K562 (cell line): Measurements from ENCODE around the gene NPDC1. TPM values are rescaled to one million over a fixed set of nuclear protein-coding genes. Genes with fewer than 3 reads are reported as not detected.

Experiments
- ATAC-seq: fragments of 200-7000 bp; cut with Tn5 transposase; 3 replicates; pipeline ENCODE4 v1.9.1; 2020; ENCODE audit warnings: moderate library complexity
- BruUV-seq: library from RNA; stranded (reverse); fragments of 400-500 nt; replicated peaks from 2 replicates; lab custom pipeline; 2021; lab: Mats Ljungman, UMichigan
- CTCF ChIA-PET: fragments of 300-600 bp; formaldehyde crosslinking; extraction: SDS; loops from one replicate; lab custom pipeline; 2021; ENCODE audit warnings: low intra/inter-chr PET ratio; lab: Yijun Ruan, JAX
- POLR2A ChIA-PET: fragments of 300-600, 350-650 bp; sonication (Branson Sonifier 250); formaldehyde crosslinking; extraction: SDS; loops from one replicate; lab custom pipeline; 2021; ENCODE audit warnings: antibody characterized with exemption, inconsistent platforms; lab: Yijun Ruan, JAX
- DNase-seq, 4 experiments: peaks; one replicate each; pipeline versions ENCODE4 v3.0.0 to v3.0.0-alpha.2; 2011 to 2018; ENCODE audit warnings: low spot score in 3 of 4, mixed read lengths in 3 of 4; ENCODE audit errors: extremely low read depth in 1 of 4
- FAIRE-seq: peaks from 2 replicates; lab custom pipeline; 2011; peaks lifted over from hg19 to GRCh38; lab: Jason Lieb, UNC
- H2AFZ ChIP-seq: 2 replicates; pipeline ENCODE4 v1.6.0; 2011; ENCODE audit warnings: low read depth, low read length, control low read depth, inconsistent platforms
- H3K27ac ChIP-seq: fragments of 200-600 bp; 3 replicates; pipeline ENCODE4 v1.8.0; 2011; ENCODE audit warnings: low read depth, mild to moderate bottlenecking, control low read depth, inconsistent platforms, low read length, moderate library complexity, mixed read lengths; ENCODE audit errors: extremely low read depth
- H3K27me3 ChIP-seq, 2 experiments: fragments of 300-600 bp in 1 of 2; 2 replicates in 1 of 2; 3 replicates in 1 of 2; pipeline versions ENCODE4 v1.6.0 to v1.8.0; 2011; ENCODE audit warnings: inconsistent platforms in 2 of 2, low read length in 2 of 2, mild to moderate bottlenecking in 1 of 2, mixed read lengths in 1 of 2, moderate library complexity in 1 of 2; ENCODE audit not compliant: control insufficient read depth in 2 of 2, insufficient read depth in 2 of 2
- H3K36me3 ChIP-seq: fragments of 300-600 bp; 3 replicates; pipeline ENCODE4 v1.8.0; 2011; ENCODE audit warnings: mild to moderate bottlenecking, low read length, inconsistent platforms; ENCODE audit not compliant: control insufficient read depth, insufficient read depth
- H3K4me1 ChIP-seq, 2 experiments: fragments of 200-600 bp in 1 of 2; replicated peaks in 1 of 2; 2 replicates in 1 of 2; 3 replicates in 1 of 2; pipeline versions ENCODE4 v1.5.1 to v1.8.0; 2011; ENCODE audit warnings: inconsistent platforms in 2 of 2, low read length in 2 of 2, mild to moderate bottlenecking in 1 of 2, mixed read lengths in 1 of 2, moderate library complexity in 1 of 2; ENCODE audit not compliant: control insufficient read depth in 2 of 2, insufficient read depth in 2 of 2
- H3K4me2 ChIP-seq: 2 replicates; pipeline ENCODE4 v1.6.1; 2011; ENCODE audit warnings: low read length, control low read depth, inconsistent platforms, mixed read lengths; ENCODE audit not compliant: insufficient read depth
- H3K4me3 ChIP-seq: fragments of 200-600 bp; sonication (generic), shearing (Covaris generic); 2 replicates; pipeline ENCODE4 v1.5.1; 2016; ENCODE audit warnings: control low read depth, inconsistent platforms
- H3K79me2 ChIP-seq: fragments of 200-600 bp; 3 replicates; pipeline ENCODE4 v1.8.0; 2011; ENCODE audit warnings: low read length, inconsistent platforms; ENCODE audit not compliant: control insufficient read depth, insufficient read depth
- H3K9ac ChIP-seq, 2 experiments: 2 replicates each; pipeline versions ENCODE4 v1.6.0 to v1.6.1; 2011; ENCODE audit warnings: low read depth in 2 of 2, low read length in 2 of 2, control low read depth in 1 of 2, inconsistent platforms in 1 of 2, mild to moderate bottlenecking in 1 of 2, mixed read lengths in 1 of 2; ENCODE audit not compliant: insufficient read depth in 1 of 2
- H3K9me1 ChIP-seq: one replicate; pipeline ENCODE4 v1.6.0; 2011; ENCODE audit warnings: inconsistent platforms, mild to moderate bottlenecking, low read length, moderate library complexity; ENCODE audit not compliant: control insufficient read depth, insufficient read depth
- H3K9me3 ChIP-seq: replicated peaks from 2 replicates; pipeline ENCODE4 v1.5.1; 2011; ENCODE audit warnings: low read depth, low read length, inconsistent platforms; ENCODE audit not compliant: control insufficient read depth, insufficient read depth
- H4K20me1 ChIP-seq: replicated peaks from 2 replicates; pipeline ENCODE4 v1.6.1; 2011; ENCODE audit warnings: low read length, inconsistent platforms, mixed read lengths; ENCODE audit not compliant: control insufficient read depth, insufficient read depth
- CHCHD3 ChIP-seq: fragments of 250-450 bp; sonication (Bioruptor Pico); IDR thresholded peaks from 2 replicates; pipeline ENCODE4 v2.1.2; 2022; ENCODE audit warnings: mild to moderate bottlenecking
- CHD1 ChIP-seq: fragments of 200-600 bp; sonication (generic); IDR thresholded peaks from one replicate; pipeline ENCODE4 v1.6.1; 2012; ENCODE audit warnings: mild to moderate bottlenecking, moderate library complexity, low read length, inconsistent platforms
- CLOCK ChIP-seq: fragments of 250-450 bp; sonication (Bioruptor Pico); IDR thresholded peaks from 2 replicates; pipeline ENCODE4 v1.4.0; 2020; ENCODE audit warnings: mild to moderate bottlenecking, moderate library complexity, borderline replicate concordance
- E2F6 ChIP-seq, 2 experiments: IDR thresholded peaks; 2 replicates each; pipeline ENCODE4 v1.6.1; 2011; ENCODE audit warnings: borderline replicate concordance in 1 of 2, control low read depth in 1 of 2, low read depth in 1 of 2, low read length in 1 of 2, mild to moderate bottlenecking in 1 of 2, mixed read lengths in 1 of 2, moderate library complexity in 1 of 2; ENCODE audit not compliant: insufficient read depth in 1 of 2, insufficient read length in 1 of 2, poor library complexity in 1 of 2, severe bottlenecking in 1 of 2; ENCODE audit errors: extremely low read depth in 1 of 2
- FOXP1 ChIP-seq: sonication (generic); formaldehyde crosslinking; IDR thresholded peaks from 2 replicates; pipeline ENCODE4 v1.8.0; 2022; ENCODE audit warnings: mild to moderate bottlenecking, missing genetic modification reagents
- HDAC6 ChIP-seq: IDR thresholded peaks from 2 replicates; pipeline ENCODE4 v1.6.1; 2012; ENCODE audit warnings: low read depth, mild to moderate bottlenecking, control low read depth, inconsistent platforms, low read length, moderate library complexity
- PCBP1 ChIP-seq: fragments of 200-400 bp; formaldehyde crosslinking; IDR thresholded peaks from 2 replicates; pipeline ENCODE4 v1.6.1; 2018; ENCODE audit warnings: mild to moderate bottlenecking, low read depth, low read length; ENCODE audit not compliant: poor library complexity, severe bottlenecking
- SIN3A ChIP-seq, 2 experiments: fragments of 150-350 bp in 1 of 2; IDR thresholded peaks; 2 replicates each; pipeline ENCODE4 v1.6.1; 2011 to 2016; ENCODE audit warnings: borderline replicate concordance in 2 of 2, low read depth in 2 of 2, low read length in 2 of 2, mild to moderate bottlenecking in 2 of 2, moderate library complexity in 2 of 2; ENCODE audit not compliant: control insufficient read depth in 1 of 2
- SMARCA5 ChIP-seq: fragments of 450-650 bp; IDR thresholded peaks from 2 replicates; pipeline ENCODE4 v1.6.1; 2016
- TEAD1 ChIP-seq, 2 experiments: fragments of 450-650 bp in 1 of 2; sonication (generic) in 1 of 2; formaldehyde crosslinking; IDR thresholded peaks; 2 replicates each; pipeline versions ENCODE4 v1.4.0 to v1.8.0; 2020 to 2022; ENCODE audit warnings: mild to moderate bottlenecking in 2 of 2, missing genetic modification reagents in 1 of 2
- TRIM28 ChIP-seq: fragments of 450-650 bp; IDR thresholded peaks from 2 replicates; pipeline ENCODE4 v1.6.1; 2017
- ZBTB7A ChIP-seq: IDR thresholded peaks from 2 replicates; pipeline ENCODE4 v1.6.1; 2011; ENCODE audit warnings: low read depth, mild to moderate bottlenecking, low read length, moderate library complexity, borderline replicate concordance; ENCODE audit not compliant: control insufficient read depth
- ZNF140 ChIP-seq: fragments of 250-450 bp; sonication (Bioruptor Pico); IDR thresholded peaks from 2 replicates; pipeline ENCODE4 v1.8.0; 2021; ENCODE audit warnings: moderate library complexity, mild to moderate bottlenecking, inconsistent platforms
- WGBS: fragments of 100-300 bp; shearing (Covaris generic); methylation state at CpG from one replicate; pipeline ENCODE4 v1.1.6; 2016; ENCODE audit warnings: low coverage, mixed read lengths; ENCODE audit not compliant: insufficient coverage; ENCODE audit errors: missing lambda C conversion rate; 5-methylcytosine and 5-hydroxymethylcytosine counted together
- in situ Hi-C: fragments of 300-500 bp; cut with MboI; formaldehyde crosslinking; loops from 4 replicates; pipeline ENCODE4 v1.15.0; 2018; ENCODE audit warnings: inconsistent platforms, mixed read lengths
- intact Hi-C: fragments of 100-400 bp; cut with micrococcal nuclease; formaldehyde crosslinking; loops from 2 replicates; pipeline ENCODE4 v1.14.2; 2022
- polyA plus RNA-seq, 8 experiments: library from polyadenylated mRNA; depleted of rRNA in 4 of 8; stranded (reverse) in 5 of 8; unstranded in 3 of 8; fragments of >200 nt; fragmentation: Nextera tagmentation in 2 of 8; fragmentation: Illumina TruSeq in 1 of 8; extraction: Ambion mirVana in 2 of 8; extraction: Trizol in 1 of 8; gene quantifications; 2 replicates each; pipeline versions ENCODE4 v1.2.1 to v1.2.3, GENCODE V29; 2011 to 2014; ENCODE audit warnings: inconsistent platforms in 1 of 8, missing spikeins in 1 of 8
- total RNA-seq, 7 experiments: library from RNA; depleted of rRNA in 6 of 7; stranded (reverse); fragments of >200 nt in 6 of 7; fragmentation: Illumina TruSeq in 2 of 7; extraction: Trizol in 2 of 7; gene quantifications; 2 replicates each; pipeline versions ENCODE4 v1.2.1 to v1.2.3, GENCODE V29; 2011 to 2021; ENCODE audit warnings: low replicate concordance in 1 of 7

The NPDC1 gene
- total and polyA plus RNA-seq, 9 of the 15 experiments (the other 6 are each of a cell fraction or from before 2014, with no cell fraction given), result 0.06 to 2.1 (median 0.53) TPM; not detected in 3

- Histone ChIP-seq H2AFZ (no peak overlapping the region), H3K4me2 (peak overlapping the region; percentile 91), H3K27ac (peak overlapping the region; percentile 88; the same call in 2 of the 3 replicates), H3K4me3 (peak overlapping the region; percentile 65), H3K4me1 (peaks cover 32 to 80% of the 10 kb centered on the region in 2 experiments), H3K9me3 (no peaks in the 10 kb centered on the region), H3K9me1 (peaks cover 8% of the 10 kb centered on the region), H3K36me3 (peaks cover 29% of the 10 kb centered on the region; the same call in 2 of the 3 replicates), H3K79me2 (peaks cover 39% of the 10 kb centered on the region), H3K9ac (peak overlapping the region; percentile 86 to 94; a peak in 3 of 4 replicates), H4K20me1 (peaks cover 14% of the 10 kb centered on the region), H3K27me3 (no peaks in the 10 kb centered on the region)
- 4% methylated on average over 15 of the region's 52 CpGs for WGBS
- in situ Hi-C loops (no loop called here), intact Hi-C loops (loop anchor here (2.0 kb wide), 1 partner anchor 17 kb away; the partner anchor contains the start of gene MAN1B1)
- peak in 3 of 4 experiments; percentile 41 to 54 (median 49) for DNase-seq
- no TSS peak for BruUV-seq
- FAIRE-seq, result no peak
- peak; percentile 15; the same call in 2 of the 3 replicates for ATAC-seq
- CTCF ChIA-PET, result interaction anchor here (0.6 to 0.9 kb wide), 2 partner anchors 24 to 830 kb away, joined by 4 to 5 read pairs; partner anchors contain the start of gene NPDC1
- POLR2A ChIA-PET, result interaction anchor here (1.0 to 2.5 kb wide), 4 partner anchors 10 to 23 kb away, joined by 3 to 14 read pairs (median 4); partner anchors contain the start of genes MAN1B1 and NPDC1
- TF ChIP-seq HDAC6, result peak; percentile 84; the same call in 1 of the 2 replicates
- TF ChIP-seq CHCHD3 (CRISPR knock-in tag), result no peak
- TF ChIP-seq TRIM28, result no peak
- TF ChIP-seq SIN3A (IDR thresholded peaks at IDR 0.05; ENCODE audit: borderline replicate concordance in 2 of 2, control insufficient read depth in 1 of 2, low read depth in 2 of 2, low read length in 2 of 2), result peak; percentile 16 to 60; a peak in 2 of 4 replicates
- TF ChIP-seq ZBTB7A, result peak; percentile 66; the same call in 1 of the 2 replicates
- no peak for TF ChIP-seq SMARCA5
- no peak for TF ChIP-seq ZNF140
- TF ChIP-seq CLOCK (CRISPR knock-in tag), result no peak
- 0 out of 4 replicates have a peak, but pooled peaks of 1 of the 2 experiments have one; percentile 24 for TF ChIP-seq TEAD1 (CRISPR knock-in tag; IDR thresholded peaks at IDR 0.05)
- TF ChIP-seq FOXP1 (CRISPR knock-in tag), result 0 out of 2 replicates have a peak, but pooled peaks have one; percentile 38
- peak in 1 of 2 experiments; percentile 19 for TF ChIP-seq E2F6 (IDR thresholded peaks at IDR 0.05; ENCODE audit: borderline replicate concordance in 1 of 2, extremely low read depth in 1 of 2, insufficient read depth in 1 of 2, insufficient read length in 1 of 2, low read depth in 1 of 2, low read length in 1 of 2, poor library complexity in 1 of 2, severe bottlenecking in 1 of 2)
- peak; percentile 38 for TF ChIP-seq CHD1
- TF ChIP-seq PCBP1, result peak; percentile 81
These were observed 23.6 kb upstream of the NPDC1 start for GRCh38 chr9:137069508-137070091.
